DND-41 (cell line): ENCODE data around the gene SEMA7A.

Experiments used
- ATAC-seq: fragments of 200-7000 bp; cut with Tn5 transposase; 3 replicates; pipeline ENCODE4 v1.9.1; 2021; ENCODE audit warnings: low read depth; ENCODE audit not compliant: insufficient read depth
- DNase-seq: peaks from one replicate; pipeline ENCODE4 v3.0.0-alpha.2; 2020
- H2AFZ ChIP-seq: 2 replicates; pipeline ENCODE4 v1.6.0; 2012; ENCODE audit warnings: low read depth, low read length
- H3K27ac ChIP-seq: 2 replicates; pipeline ENCODE4 v1.5.1; 2012; ENCODE audit warnings: low read length, inconsistent platforms
- H3K27me3 ChIP-seq: fragments of 200-600 bp; sonication (generic); 2 replicates; pipeline ENCODE4 v1.6.0; 2012; ENCODE audit warnings: low read length, mild to moderate bottlenecking, inconsistent platforms; ENCODE audit not compliant: insufficient read depth, poor library complexity
- H3K36me3 ChIP-seq: 2 replicates; pipeline ENCODE4 v1.5.1; 2012; ENCODE audit warnings: low read length, inconsistent platforms; ENCODE audit not compliant: insufficient read depth
- H3K4me1 ChIP-seq: 2 replicates; pipeline ENCODE4 v1.5.1; 2012; ENCODE audit warnings: mild to moderate bottlenecking, low read length; ENCODE audit not compliant: insufficient read depth
- H3K4me2 ChIP-seq: 2 replicates; pipeline ENCODE4 v1.6.0; 2012; ENCODE audit warnings: mild to moderate bottlenecking, moderate library complexity, low read length, inconsistent platforms; ENCODE audit not compliant: insufficient read depth
- H3K4me3 ChIP-seq, 2 experiments: fragments of 200-600 bp in 1 of 2; shearing (Covaris generic) in 1 of 2; 2 replicates each; pipeline ENCODE4 v1.5.1; 2012 to 2016; ENCODE audit warnings: inconsistent platforms in 2 of 2, low read length in 2 of 2, mild to moderate bottlenecking in 2 of 2, low read depth in 1 of 2, moderate library complexity in 1 of 2
- H3K79me2 ChIP-seq: 2 replicates; pipeline ENCODE4 v1.6.0; 2012; ENCODE audit warnings: low read length, inconsistent platforms; ENCODE audit not compliant: insufficient read depth
- H3K9ac ChIP-seq: 2 replicates; pipeline ENCODE4 v1.6.0; 2012; ENCODE audit warnings: low read depth, mild to moderate bottlenecking, inconsistent platforms, low read length, moderate library complexity
- H3K9me3 ChIP-seq: 2 replicates; pipeline ENCODE4 v1.5.1; 2012; ENCODE audit warnings: low read length, moderate library complexity, mild to moderate bottlenecking, inconsistent platforms; ENCODE audit not compliant: insufficient read depth, severe bottlenecking
- H4K20me1 ChIP-seq: 2 replicates; pipeline ENCODE4 v1.6.0; 2012; ENCODE audit warnings: low read length; ENCODE audit not compliant: insufficient read depth
- EZH2 ChIP-seq: IDR thresholded peaks from 3 replicates; pipeline ENCODE4 v1.6.1; 2012; ENCODE audit warnings: borderline replicate concordance, low read depth, mild to moderate bottlenecking, moderate library complexity, low read length, inconsistent platforms; ENCODE audit not compliant: severe bottlenecking
- TF ChIP-seq, protein P1 (sequence below): IDR thresholded peaks from 2 replicates; pipeline ENCODE4 v1.5.1; 2012; ENCODE audit warnings: borderline replicate concordance, low read length, moderate library complexity, mild to moderate bottlenecking; ENCODE audit not compliant: poor library complexity, severe bottlenecking; ENCODE audit errors: extremely low read depth

The SEMA7A gene

GRCh38 chr15:74370471-74370870 lies 63.3 kb downstream of the SEMA7A start:
- no peak overlapping the region for H3K4me3 ChIP-seq

GRCh38 chr15:74369756-74370155 lies 64.0 kb downstream of the SEMA7A start:
- DNase-seq (no peak), ATAC-seq (no peak)
- Histone ChIP-seq H2AFZ (no peak overlapping the region), H3K79me2 (no peaks in the 10 kb centered on the region), H3K4me2 (no peak overlapping the region), H4K20me1 (no peaks in the 10 kb centered on the region), H3K36me3 (no peaks in the 10 kb centered on the region), H3K4me3 (no peak overlapping the region), H3K9me3 (no peaks in the 10 kb centered on the region), H3K27me3 (peaks cover 25% of the 10 kb centered on the region), H3K9ac (no peak overlapping the region), H3K27ac (no peak overlapping the region), H3K4me1 (peaks cover 17% of the 10 kb centered on the region)
- TF ChIP-seq EZH2, result no peak
- TF ChIP-seq, protein P1, sequence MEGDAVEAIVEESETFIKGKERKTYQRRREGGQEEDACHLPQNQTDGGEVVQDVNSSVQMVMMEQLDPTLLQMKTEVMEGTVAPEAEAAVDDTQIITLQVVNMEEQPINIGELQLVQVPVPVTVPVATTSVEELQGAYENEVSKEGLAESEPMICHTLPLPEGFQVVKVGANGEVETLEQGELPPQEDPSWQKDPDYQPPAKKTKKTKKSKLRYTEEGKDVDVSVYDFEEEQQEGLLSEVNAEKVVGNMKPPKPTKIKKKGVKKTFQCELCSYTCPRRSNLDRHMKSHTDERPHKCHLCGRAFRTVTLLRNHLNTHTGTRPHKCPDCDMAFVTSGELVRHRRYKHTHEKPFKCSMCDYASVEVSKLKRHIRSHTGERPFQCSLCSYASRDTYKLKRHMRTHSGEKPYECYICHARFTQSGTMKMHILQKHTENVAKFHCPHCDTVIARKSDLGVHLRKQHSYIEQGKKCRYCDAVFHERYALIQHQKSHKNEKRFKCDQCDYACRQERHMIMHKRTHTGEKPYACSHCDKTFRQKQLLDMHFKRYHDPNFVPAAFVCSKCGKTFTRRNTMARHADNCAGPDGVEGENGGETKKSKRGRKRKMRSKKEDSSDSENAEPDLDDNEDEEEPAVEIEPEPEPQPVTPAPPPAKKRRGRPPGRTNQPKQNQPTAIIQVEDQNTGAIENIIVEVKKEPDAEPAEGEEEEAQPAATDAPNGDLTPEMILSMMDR, result no peak

More at GRCh38 chr15:74370471-74370870, 63.3 kb downstream of the SEMA7A start:
- H3K36me3 ChIP-seq, result no peaks in the 10 kb centered on the region
- no peak overlapping the region for H3K27ac ChIP-seq
- H3K9me3 ChIP-seq, result no peaks in the 10 kb centered on the region
- no peaks in the 10 kb centered on the region for H4K20me1 ChIP-seq
- TF ChIP-seq, protein P1, result no peak
- no peak for TF ChIP-seq EZH2
- peaks cover 24% of the 10 kb centered on the region for H3K4me1 ChIP-seq
- H3K4me2 ChIP-seq, result no peak overlapping the region
- H3K27me3 ChIP-seq, result peaks cover 21% of the 10 kb centered on the region
- no peaks in the 10 kb centered on the region for H3K79me2 ChIP-seq
- no peak overlapping the region for H3K9ac ChIP-seq
- DNase-seq (no peak), ATAC-seq (no peak)
- H2AFZ ChIP-seq, result no peak overlapping the region

DNA sequence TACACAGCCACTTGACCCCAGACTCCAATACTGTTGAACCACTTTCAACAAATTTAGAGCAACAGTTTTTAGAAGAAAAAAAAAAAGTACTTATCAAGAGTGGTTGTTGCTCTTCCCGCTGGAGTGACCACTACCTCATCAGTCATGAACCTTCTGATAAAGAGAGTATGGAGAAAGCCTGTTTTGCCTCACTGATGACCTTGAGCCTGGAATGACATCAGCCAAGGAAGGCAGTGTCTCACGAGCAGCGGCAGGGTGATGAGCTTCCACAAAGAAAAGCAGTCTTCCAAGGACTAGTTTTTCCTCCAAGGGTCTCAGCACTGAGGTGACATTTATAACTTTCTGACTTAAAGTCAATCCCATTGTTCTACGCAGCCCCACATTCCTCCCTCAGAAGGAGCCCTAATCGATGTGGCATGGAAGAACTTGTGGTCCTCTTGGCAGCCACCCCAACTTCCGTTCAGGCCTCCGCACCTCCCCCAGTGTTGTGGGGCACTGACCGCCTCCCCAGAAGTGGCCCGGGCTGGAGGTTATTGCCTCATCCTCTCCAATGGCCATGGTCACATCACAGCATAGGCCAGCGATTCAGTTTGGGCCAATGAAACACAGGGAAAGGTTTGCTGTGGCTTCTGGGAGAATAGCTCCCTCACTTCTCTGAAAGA lies 64.5 kb downstream of the SEMA7A start:
- Histone ChIP-seq H3K36me3 (no peaks in the 10 kb centered on the region), H3K9ac (no peak overlapping the region), H3K4me3 (no peak overlapping the region), H2AFZ (no peak overlapping the region), H3K9me3 (no peaks in the 10 kb centered on the region), H3K79me2 (no peaks in the 10 kb centered on the region), H3K27me3 (peaks cover 25% of the 10 kb centered on the region), H3K27ac (no peak overlapping the region), H4K20me1 (no peaks in the 10 kb centered on the region), H3K4me2 (no peak overlapping the region), H3K4me1 (peaks cover 12% of the 10 kb centered on the region)
- TF ChIP-seq EZH2, result no peak
- TF ChIP-seq, protein P1, result no peak
- ATAC-seq (no peak), DNase-seq (no peak)
